ENCODE results near the gene TCEANC2.
A peak's percentile ranks its signal among the peaks of the same experiment; 100 is the strongest.

Gene TCEANC2

DNA sequence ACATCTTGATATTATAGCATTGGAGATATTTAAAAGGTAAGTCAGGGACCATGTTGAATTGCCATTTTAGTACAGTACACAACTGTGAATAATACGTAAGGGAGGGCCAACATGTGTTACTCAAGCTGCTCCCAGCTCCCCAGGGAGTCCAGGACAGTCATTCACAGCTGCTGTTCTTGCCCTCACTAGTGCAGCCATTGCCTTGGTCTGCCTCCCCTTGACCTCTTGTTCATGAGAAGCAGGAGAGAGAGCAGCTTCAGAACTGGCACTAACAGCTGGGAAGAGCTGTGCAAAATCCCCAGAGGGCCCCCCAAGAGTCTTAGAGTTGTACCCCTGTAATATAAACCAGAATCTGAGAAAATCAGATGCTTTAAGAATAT is 16.4 kb downstream of the TCEANC2 start:
- TF ChIP-seq TCF12 (IDR thresholded peaks at IDR 0.05; ENCODE audit: low read depth) (no peak), TEAD4 (IDR thresholded peaks at IDR 0.05) (no peak), EP300 (IDR thresholded peaks at IDR 0.05; ENCODE audit: borderline replicate concordance) (no peak), CREB1 (IDR thresholded peaks at IDR 0.05; ENCODE audit: low read depth) (no peak), ZBTB7A (IDR thresholded peaks at IDR 0.05; ENCODE audit: low read depth) (no peak), FOXM1 (IDR thresholded peaks at IDR 0.05; ENCODE audit: borderline replicate concordance, low read depth) (no peak), EGR1 (IDR thresholded peaks at IDR 0.05) (no peak), RAD21 (IDR thresholded peaks at IDR 0.05; ENCODE audit: low read depth) (no peak), NFIC (IDR thresholded peaks at IDR 0.05) (no peak), TAF1 (IDR thresholded peaks at IDR 0.05; ENCODE audit: low read depth) (no peak), YY1 (IDR thresholded peaks at IDR 0.05; ENCODE audit: low read depth) (no peak), CEBPB (IDR thresholded peaks at IDR 0.05) (no peak)
- TF ChIP-seq, protein P1, sequence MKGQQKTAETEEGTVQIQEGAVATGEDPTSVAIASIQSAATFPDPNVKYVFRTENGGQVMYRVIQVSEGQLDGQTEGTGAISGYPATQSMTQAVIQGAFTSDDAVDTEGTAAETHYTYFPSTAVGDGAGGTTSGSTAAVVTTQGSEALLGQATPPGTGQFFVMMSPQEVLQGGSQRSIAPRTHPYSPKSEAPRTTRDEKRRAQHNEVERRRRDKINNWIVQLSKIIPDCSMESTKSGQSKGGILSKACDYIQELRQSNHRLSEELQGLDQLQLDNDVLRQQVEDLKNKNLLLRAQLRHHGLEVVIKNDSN (IDR thresholded peaks at IDR 0.05) = no peak
- TF ChIP-seq, protein P2, sequence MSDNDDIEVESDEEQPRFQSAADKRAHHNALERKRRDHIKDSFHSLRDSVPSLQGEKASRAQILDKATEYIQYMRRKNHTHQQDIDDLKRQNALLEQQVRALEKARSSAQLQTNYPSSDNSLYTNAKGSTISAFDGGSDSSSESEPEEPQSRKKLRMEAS (IDR thresholded peaks at IDR 0.05) = no peak
- TF ChIP-seq, protein P3, sequence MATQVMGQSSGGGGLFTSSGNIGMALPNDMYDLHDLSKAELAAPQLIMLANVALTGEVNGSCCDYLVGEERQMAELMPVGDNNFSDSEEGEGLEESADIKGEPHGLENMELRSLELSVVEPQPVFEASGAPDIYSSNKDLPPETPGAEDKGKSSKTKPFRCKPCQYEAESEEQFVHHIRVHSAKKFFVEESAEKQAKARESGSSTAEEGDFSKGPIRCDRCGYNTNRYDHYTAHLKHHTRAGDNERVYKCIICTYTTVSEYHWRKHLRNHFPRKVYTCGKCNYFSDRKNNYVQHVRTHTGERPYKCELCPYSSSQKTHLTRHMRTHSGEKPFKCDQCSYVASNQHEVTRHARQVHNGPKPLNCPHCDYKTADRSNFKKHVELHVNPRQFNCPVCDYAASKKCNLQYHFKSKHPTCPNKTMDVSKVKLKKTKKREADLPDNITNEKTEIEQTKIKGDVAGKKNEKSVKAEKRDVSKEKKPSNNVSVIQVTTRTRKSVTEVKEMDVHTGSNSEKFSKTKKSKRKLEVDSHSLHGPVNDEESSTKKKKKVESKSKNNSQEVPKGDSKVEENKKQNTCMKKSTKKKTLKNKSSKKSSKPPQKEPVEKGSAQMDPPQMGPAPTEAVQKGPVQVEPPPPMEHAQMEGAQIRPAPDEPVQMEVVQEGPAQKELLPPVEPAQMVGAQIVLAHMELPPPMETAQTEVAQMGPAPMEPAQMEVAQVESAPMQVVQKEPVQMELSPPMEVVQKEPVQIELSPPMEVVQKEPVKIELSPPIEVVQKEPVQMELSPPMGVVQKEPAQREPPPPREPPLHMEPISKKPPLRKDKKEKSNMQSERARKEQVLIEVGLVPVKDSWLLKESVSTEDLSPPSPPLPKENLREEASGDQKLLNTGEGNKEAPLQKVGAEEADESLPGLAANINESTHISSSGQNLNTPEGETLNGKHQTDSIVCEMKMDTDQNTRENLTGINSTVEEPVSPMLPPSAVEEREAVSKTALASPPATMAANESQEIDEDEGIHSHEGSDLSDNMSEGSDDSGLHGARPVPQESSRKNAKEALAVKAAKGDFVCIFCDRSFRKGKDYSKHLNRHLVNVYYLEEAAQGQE (IDR thresholded peaks at IDR 0.05; ENCODE audit: low read depth) = no peak

DNA sequence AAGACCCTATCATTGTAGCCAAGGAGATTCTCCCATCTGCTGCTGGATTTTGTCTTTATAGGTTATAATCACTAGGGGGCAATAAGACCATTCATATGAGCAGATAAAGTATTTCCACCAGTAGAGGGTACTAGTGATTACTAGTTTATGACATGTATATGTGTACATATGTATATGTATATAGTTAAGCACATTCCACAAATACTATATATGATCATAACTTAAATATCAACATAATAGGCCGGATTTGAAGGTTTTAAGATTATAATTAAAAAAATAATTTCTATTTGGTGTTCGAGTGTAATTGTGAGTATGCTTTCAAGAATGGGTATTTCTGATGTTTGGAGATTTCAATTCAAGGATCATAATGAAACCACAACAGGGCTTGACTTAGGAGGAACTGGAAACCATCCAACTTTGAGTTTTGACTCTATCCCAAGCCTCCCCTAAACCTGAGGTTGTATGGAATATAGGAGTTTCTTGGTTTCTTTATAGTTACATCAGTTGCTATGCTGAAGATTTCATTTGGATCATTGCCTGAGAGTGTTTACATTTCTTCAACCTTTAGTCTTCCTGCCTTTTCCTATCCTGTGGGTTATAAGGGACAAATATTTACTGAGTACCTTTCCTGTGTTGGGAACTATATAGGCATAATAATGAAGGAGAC is 16.9 kb downstream of the TCEANC2 start:
- TF ChIP-seq RAD21 (IDR thresholded peaks at IDR 0.05; ENCODE audit: low read depth) (peak; percentile 73), TEAD4 (IDR thresholded peaks at IDR 0.05) (no peak)
- TF ChIP-seq, protein P3 (IDR thresholded peaks at IDR 0.05; ENCODE audit: low read depth) = no peak

DNA sequence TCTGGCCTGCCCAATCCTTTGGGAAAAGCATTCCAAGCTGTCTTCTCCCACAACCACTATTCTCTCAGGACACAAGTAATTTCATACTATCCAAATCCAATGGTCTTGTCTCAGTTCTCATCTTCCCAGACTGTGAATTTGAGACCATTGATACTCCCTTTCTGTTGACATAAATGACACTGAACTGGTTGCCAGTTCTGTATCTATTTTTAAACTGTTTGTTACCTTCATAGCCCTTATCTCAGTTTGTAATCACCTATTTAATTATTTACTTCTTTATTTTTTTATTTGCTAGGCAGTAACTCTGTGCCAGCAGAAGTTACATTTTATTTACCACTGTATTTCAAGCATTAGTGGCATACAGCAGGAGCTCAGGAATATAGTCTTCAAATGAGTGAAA is 24.0 kb downstream of the TCEANC2 start:
- TF ChIP-seq, protein P2 (IDR thresholded peaks at IDR 0.05) = no peak
- no peak for TF ChIP-seq FOXM1 (IDR thresholded peaks at IDR 0.05; ENCODE audit: borderline replicate concordance, low read depth)
- no peak for TF ChIP-seq TEAD4 (IDR thresholded peaks at IDR 0.05)
- no peak for TF ChIP-seq CEBPB (IDR thresholded peaks at IDR 0.05)
- TF ChIP-seq EGR1 (IDR thresholded peaks at IDR 0.05) = no peak
- no peak for TF ChIP-seq NFIC (IDR thresholded peaks at IDR 0.05)
- TF ChIP-seq TCF12 (IDR thresholded peaks at IDR 0.05; ENCODE audit: low read depth) = no peak
- TF ChIP-seq YY1 (IDR thresholded peaks at IDR 0.05; ENCODE audit: low read depth) = no peak
- no peak for TF ChIP-seq CREB1 (IDR thresholded peaks at IDR 0.05; ENCODE audit: low read depth)
- TF ChIP-seq, protein P3 (IDR thresholded peaks at IDR 0.05; ENCODE audit: low read depth) = no peak

DNA sequence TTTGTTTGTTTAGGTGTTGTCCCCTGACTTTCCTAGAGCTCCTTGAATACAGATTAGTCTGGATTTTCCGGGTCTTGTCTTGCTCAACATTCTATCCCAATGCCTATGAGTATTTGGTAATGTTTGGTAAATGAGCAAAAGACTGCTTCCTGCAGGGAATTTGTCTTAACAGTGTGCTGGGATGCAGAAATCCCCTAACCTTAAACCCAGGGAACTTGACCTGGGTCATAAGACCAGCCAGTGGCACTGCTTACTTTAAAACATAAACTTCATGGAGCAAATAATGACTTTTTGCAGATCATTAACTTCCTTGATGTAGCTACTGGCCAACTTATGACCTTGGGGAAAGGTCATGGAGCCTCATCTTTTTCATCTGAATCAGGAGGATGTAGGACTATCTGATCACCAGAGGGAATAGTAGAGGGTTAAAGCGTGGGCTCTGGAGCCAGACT is 27.2 kb downstream of the TCEANC2 start:
- TF ChIP-seq, protein P2 (IDR thresholded peaks at IDR 0.05) = no peak
- TF ChIP-seq RAD21 (IDR thresholded peaks at IDR 0.05; ENCODE audit: low read depth) (no peak), ZBTB7A (IDR thresholded peaks at IDR 0.05; ENCODE audit: low read depth) (no peak), TCF12 (IDR thresholded peaks at IDR 0.05; ENCODE audit: low read depth) (no peak), CREB1 (IDR thresholded peaks at IDR 0.05; ENCODE audit: low read depth) (no peak), TAF1 (IDR thresholded peaks at IDR 0.05; ENCODE audit: low read depth) (no peak), CEBPB (IDR thresholded peaks at IDR 0.05) (no peak), FOXM1 (IDR thresholded peaks at IDR 0.05; ENCODE audit: borderline replicate concordance, low read depth) (no peak), EGR1 (IDR thresholded peaks at IDR 0.05) (no peak), YY1 (IDR thresholded peaks at IDR 0.05; ENCODE audit: low read depth) (no peak), NFIC (IDR thresholded peaks at IDR 0.05) (no peak), EP300 (IDR thresholded peaks at IDR 0.05; ENCODE audit: borderline replicate concordance) (no peak), TEAD4 (IDR thresholded peaks at IDR 0.05) (no peak)
- TF ChIP-seq, protein P1 (IDR thresholded peaks at IDR 0.05) = no peak
- TF ChIP-seq, protein P3 (IDR thresholded peaks at IDR 0.05; ENCODE audit: low read depth) = no peak

All from Ishikawa (cell line).